Measurements from ENCODE around the gene NDRG4. TPM values are rescaled to one million over a fixed set of nuclear protein-coding genes. Genes with fewer than 3 reads are reported as not detected.
A peak's percentile ranks its signal among the peaks of the same experiment; 100 is the strongest.

Gene NDRG4
- total RNA-seq, 2 donors from 2014 or later, result 5.2 TPM

GRCh38 chr16:58511933-58512815 is 12.2 kb downstream of the NDRG4 start:
- Mint-ChIP-seq H3K9me3 (no peaks in the 10 kb centered on the region), H3K4me3 (no peak overlapping the region), H3K36me3 (ENCODE audit: insufficient read depth in 2 of 2) (peaks cover 0 to 2% of the 10 kb centered on the region in 2 donors), H3K4me1 (ENCODE audit: low read depth) (peaks cover 25% of the 10 kb centered on the region), H3K27ac (peak overlapping the region; percentile 61), H3K27me3 (ENCODE audit: low read depth) (no peaks in the 10 kb centered on the region)
- ATAC-seq (replicated peaks in 1 of 2) (peak; percentile 38 to 44), DNase-seq (peak; percentile 87 to 88)

- H3K4me1 Mint-ChIP-seq (ENCODE audit: low read depth), result peaks cover 40% of the 10 kb centered on the region
- no peaks in the 10 kb centered on the region for H3K9me3 Mint-ChIP-seq
- ATAC-seq (replicated peaks in 1 of 2) (no peak), DNase-seq (no peak)
- H3K27me3 Mint-ChIP-seq (ENCODE audit: low read depth), result no peaks in the 10 kb centered on the region
- no peak overlapping the region for H3K4me3 Mint-ChIP-seq
- peaks cover 2 to 3% of the 10 kb centered on the region in 2 donors for H3K36me3 Mint-ChIP-seq (ENCODE audit: insufficient read depth in 2 of 2)
- H3K27ac Mint-ChIP-seq, result peak overlapping the region; percentile 42
Measured at GRCh38 chr16:58513874-58514273, 13.9 kb downstream of the NDRG4 start.

GRCh38 chr16:58515125-58515870 is 15.4 kb downstream of the NDRG4 start, which contains the start of gene SETD6:
TSS of gene SETD6 (plus strand) at chr16:58515517. CDS start at chr16:58515538, 21 bp downstream.
- H3K36me3 Mint-ChIP-seq (ENCODE audit: insufficient read depth in 2 of 2), result peaks cover 2 to 3% of the 10 kb centered on the region in 2 donors
- no peaks in the 10 kb centered on the region for H3K27me3 Mint-ChIP-seq (ENCODE audit: low read depth)
- ATAC-seq (replicated peaks in 1 of 2) (peak; percentile 84 to 86), DNase-seq (peak; percentile 84 to 90)
- peak within 1 kb of the TSS; percentile 91 for H3K27ac Mint-ChIP-seq
- peaks cover 44% of the 10 kb centered on the region for H3K4me1 Mint-ChIP-seq (ENCODE audit: low read depth)
- peak within 1 kb of the TSS; percentile 91 to 95 for H3K4me3 Mint-ChIP-seq
- H3K9me3 Mint-ChIP-seq, result no peaks in the 10 kb centered on the region

GRCh38 chr16:58515871-58516767 is 16.2 kb downstream of the NDRG4 start:
- peak overlapping the region; percentile 91 to 95 for H3K4me3 Mint-ChIP-seq
- DNase-seq (peak; percentile 55 to 60), ATAC-seq (replicated peaks in 1 of 2) (peak; percentile 67 to 69)
- no peak overlapping the region for H3K27ac Mint-ChIP-seq
- peaks cover 3 to 6% of the 10 kb centered on the region in 2 donors for H3K36me3 Mint-ChIP-seq (ENCODE audit: insufficient read depth in 2 of 2)
- H3K27me3 Mint-ChIP-seq (ENCODE audit: low read depth), result no peaks in the 10 kb centered on the region
- H3K4me1 Mint-ChIP-seq (ENCODE audit: low read depth), result peaks cover 49% of the 10 kb centered on the region
- no peaks in the 10 kb centered on the region for H3K9me3 Mint-ChIP-seq

GRCh38 chr16:58516768-58517107 is 16.8 kb downstream of the NDRG4 start:
- H3K36me3 Mint-ChIP-seq (ENCODE audit: insufficient read depth in 2 of 2), result peaks cover 3 to 9% of the 10 kb centered on the region in 2 donors
- H3K27me3 Mint-ChIP-seq (ENCODE audit: low read depth), result no peaks in the 10 kb centered on the region
- ATAC-seq (replicated peaks in 1 of 2) (no peak), DNase-seq (no peak)
- peaks cover 48% of the 10 kb centered on the region for H3K4me1 Mint-ChIP-seq (ENCODE audit: low read depth)
- no peaks in the 10 kb centered on the region for H3K9me3 Mint-ChIP-seq
- peak overlapping the region; percentile 84 to 86 for H3K4me3 Mint-ChIP-seq
- H3K27ac Mint-ChIP-seq, result no peak overlapping the region

GRCh38 chr16:58518083-58518979 is 18.4 kb downstream of the NDRG4 start:
- Mint-ChIP-seq H3K4me1 (ENCODE audit: low read depth) (peaks cover 41% of the 10 kb centered on the region), H3K36me3 (ENCODE audit: insufficient read depth in 2 of 2) (peaks cover 5 to 17% of the 10 kb centered on the region in 2 donors), H3K9me3 (no peaks in the 10 kb centered on the region), H3K4me3 (no peak overlapping the region), H3K27ac (peak overlapping the region; percentile 62), H3K27me3 (ENCODE audit: low read depth) (no peaks in the 10 kb centered on the region)
- DNase-seq (no peak), ATAC-seq (replicated peaks in 1 of 2) (no peak)

- H3K27me3 Mint-ChIP-seq (ENCODE audit: low read depth), result no peaks in the 10 kb centered on the region
Measured at GRCh38 chr16:58518980-58519368, 19.0 kb downstream of the NDRG4 start.

GRCh38 chr16:58519707-58520106 is 19.8 kb downstream of the NDRG4 start:
- DNase-seq, result no peak
- Mint-ChIP-seq H3K4me3 (no peak overlapping the region), H3K9me3 (no peaks in the 10 kb centered on the region), H3K27ac (no peak overlapping the region), H3K27me3 (ENCODE audit: low read depth) (no peaks in the 10 kb centered on the region), H3K4me1 (ENCODE audit: low read depth) (peaks cover 40% of the 10 kb centered on the region), H3K36me3 (ENCODE audit: insufficient read depth in 2 of 2) (peaks cover 5 to 25% of the 10 kb centered on the region in 2 donors)
- ATAC-seq (replicated peaks in 1 of 2), result no peak

More at GRCh38 chr16:58518980-58519368, 19.0 kb downstream of the NDRG4 start:
- Mint-ChIP-seq H3K9me3 (no peaks in the 10 kb centered on the region), H3K27ac (peak overlapping the region; percentile 50), H3K36me3 (ENCODE audit: insufficient read depth in 2 of 2) (peaks cover 5 to 21% of the 10 kb centered on the region in 2 donors), H3K4me1 (ENCODE audit: low read depth) (peaks cover 41% of the 10 kb centered on the region), H3K4me3 (no peak overlapping the region)
- ATAC-seq (replicated peaks in 1 of 2) (no peak), DNase-seq (no peak)

- Mint-ChIP-seq H3K4me1 (ENCODE audit: low read depth) (no peaks in the 10 kb centered on the region), H3K9me3 (no peaks in the 10 kb centered on the region), H3K27ac (peak overlapping the region; percentile 24), H3K4me3 (no peak overlapping the region), H3K27me3 (ENCODE audit: low read depth) (no peaks in the 10 kb centered on the region), H3K36me3 (ENCODE audit: insufficient read depth in 2 of 2) (peaks cover 15 to 57% of the 10 kb centered on the region in 2 donors)
- ATAC-seq (replicated peaks in 1 of 2), result no peak
- DNase-seq, result no peak
Measured at GRCh38 chr16:58530179-58530578, 30.2 kb downstream of the NDRG4 start.

GRCh38 chr16:58532414-58532813 is 32.5 kb downstream of the NDRG4 start:
- Mint-ChIP-seq H3K4me1 (ENCODE audit: low read depth) (no peaks in the 10 kb centered on the region), H3K27ac (peak overlapping the region; percentile 42), H3K27me3 (ENCODE audit: low read depth) (no peaks in the 10 kb centered on the region), H3K4me3 (no peak overlapping the region), H3K36me3 (ENCODE audit: insufficient read depth in 2 of 2) (peaks cover 14 to 53% of the 10 kb centered on the region in 2 donors), H3K9me3 (no peaks in the 10 kb centered on the region)
- ATAC-seq (replicated peaks in 1 of 2) (no peak), DNase-seq (no peak)

- Mint-ChIP-seq H3K27ac (no peak overlapping the region), H3K36me3 (ENCODE audit: insufficient read depth in 2 of 2) (peaks cover 14 to 65% of the 10 kb centered on the region in 2 donors), H3K4me3 (no peak overlapping the region), H3K9me3 (no peaks in the 10 kb centered on the region), H3K4me1 (ENCODE audit: low read depth) (no peaks in the 10 kb centered on the region), H3K27me3 (ENCODE audit: low read depth) (no peaks in the 10 kb centered on the region)
- ATAC-seq (replicated peaks in 1 of 2) (no peak), DNase-seq (no peak)
Measured at GRCh38 chr16:58533751-58534470, 34.0 kb downstream of the NDRG4 start.
